Astrocyte of the cerebellum (primary cell): ENCODE data around the gene MMP20.

ENCODE experiments used
- DNase-seq: peaks from one replicate; pipeline ENCODE4 v3.0.0-alpha.2; 2011; ENCODE audit warnings: low read depth
- H3K4me3 ChIP-seq: 2 replicates; pipeline ENCODE4 v1.5.1; 2011; ENCODE audit warnings: mild to moderate bottlenecking, low read depth, low read length, moderate library complexity
- CTCF ChIP-seq: IDR thresholded peaks from 2 replicates; pipeline ENCODE4 v1.5.1; 2012; ENCODE audit warnings: low read length, low read depth, moderate library complexity, mild to moderate bottlenecking; ENCODE audit errors: missing control alignments
- in situ Hi-C: cut with HindIII; loops from 2 replicates; pipeline ENCODE4 v1.10.0; 2017; ENCODE audit warnings: low sequenced_read_pairs

The MMP20 gene

GRCh38 chr11:102581066-102581465 is 44.1 kb downstream of the MMP20 start:
- in situ Hi-C loops = no loop called here

GRCh38 chr11:102580185-102580951 is 44.8 kb downstream of the MMP20 start:
- in situ Hi-C loops = no loop called here
- TF ChIP-seq CTCF = no peak
- no peak for DNase-seq
- no peak overlapping the region for H3K4me3 ChIP-seq

More at GRCh38 chr11:102581066-102581465, 44.1 kb downstream of the MMP20 start:
- no peak overlapping the region for H3K4me3 ChIP-seq
- TF ChIP-seq CTCF = no peak
- DNase-seq = no peak

GRCh38 chr11:102577723-102578122 is 47.4 kb downstream of the MMP20 start:
- in situ Hi-C loops = no loop called here
- no peak for DNase-seq
- H3K4me3 ChIP-seq = no peak overlapping the region
- TF ChIP-seq CTCF = no peak

- DNase-seq = no peak
- H3K4me3 ChIP-seq = no peak overlapping the region
- in situ Hi-C loops = no loop called here
Observed at GRCh38 chr11:102577182-102577581, 48.0 kb downstream of the MMP20 start.

GRCh38 chr11:102576350-102576749 is 48.8 kb downstream of the MMP20 start:
- no peak for TF ChIP-seq CTCF
- DNase-seq = no peak
- no peak overlapping the region for H3K4me3 ChIP-seq
- in situ Hi-C loops = no loop called here

More at GRCh38 chr11:102577182-102577581, 48.0 kb downstream of the MMP20 start:
- TF ChIP-seq CTCF = no peak

- in situ Hi-C loops = no loop called here
- H3K4me3 ChIP-seq = no peak overlapping the region
- no peak for DNase-seq
- TF ChIP-seq CTCF = no peak
Observed at GRCh38 chr11:102575012-102575411, 50.1 kb downstream of the MMP20 start.
